HepG2 (cell line): Measurements from ENCODE around the gene GPR61. TPM values are rescaled to one million over a fixed set of nuclear protein-coding genes. Genes with fewer than 3 reads are reported as not detected.

Source experiments
- NFKB2 ChIP-seq: sonication (generic); formaldehyde crosslinking; IDR thresholded peaks from 2 replicates; pipeline ENCODE4 v1.4.0; 2020; ENCODE audit warnings: missing genetic modification reagents, borderline replicate concordance
- ZBTB4 ChIP-seq: sonication (generic); formaldehyde crosslinking; IDR thresholded peaks from 2 replicates; pipeline ENCODE4 v1.4.0; 2020; ENCODE audit warnings: missing genetic modification reagents, mild to moderate bottlenecking, borderline replicate concordance
- ZBTB46 ChIP-seq: sonication (generic); formaldehyde crosslinking; IDR thresholded peaks from 2 replicates; pipeline ENCODE4 v1.4.0; 2020; ENCODE audit warnings: mild to moderate bottlenecking, missing genetic modification reagents, borderline replicate concordance
- ZNF567 ChIP-seq: sonication (generic); formaldehyde crosslinking; IDR thresholded peaks from 2 replicates; pipeline ENCODE4 v1.8.1; 2023; ENCODE audit warnings: mild to moderate bottlenecking, missing genetic modification reagents, borderline replicate concordance
- ZNF770 ChIP-seq: sonication (generic); formaldehyde crosslinking; IDR thresholded peaks from 2 replicates; pipeline ENCODE4 v1.5.0; 2020; ENCODE audit warnings: mild to moderate bottlenecking, missing genetic modification reagents
- polyA plus RNA-seq, 8 experiments: library from polyadenylated mRNA; depleted of rRNA in 3 of 8; stranded (reverse) in 7 of 8; unstranded in 1 of 8; fragments of >200 nt; fragmentation: Illumina TruSeq in 4 of 8; extraction: Trizol in 4 of 8; gene quantifications; 2 replicates each; pipeline versions ENCODE4 v1.2.1 to v1.2.3, GENCODE V29; 2011 to 2016; ENCODE audit warnings: low read depth in 4 of 8, missing spikeins in 1 of 8, mixed read lengths in 1 of 8; ENCODE audit not compliant: insufficient read depth in 1 of 8
- total RNA-seq, 5 experiments: library from RNA; depleted of rRNA; stranded (reverse); fragments of >200 nt; fragmentation: Illumina TruSeq; extraction: Trizol; gene quantifications; 2 replicates each; pipeline ENCODE4 v1.2.3, GENCODE V29; 2016; ENCODE audit warnings: low read depth in 1 of 5

Gene GPR61
- total and polyA plus RNA-seq, 2 of the 13 experiments (the other 11 are each of a cell fraction or from before 2014, with no cell fraction given), result not detected

DNA sequence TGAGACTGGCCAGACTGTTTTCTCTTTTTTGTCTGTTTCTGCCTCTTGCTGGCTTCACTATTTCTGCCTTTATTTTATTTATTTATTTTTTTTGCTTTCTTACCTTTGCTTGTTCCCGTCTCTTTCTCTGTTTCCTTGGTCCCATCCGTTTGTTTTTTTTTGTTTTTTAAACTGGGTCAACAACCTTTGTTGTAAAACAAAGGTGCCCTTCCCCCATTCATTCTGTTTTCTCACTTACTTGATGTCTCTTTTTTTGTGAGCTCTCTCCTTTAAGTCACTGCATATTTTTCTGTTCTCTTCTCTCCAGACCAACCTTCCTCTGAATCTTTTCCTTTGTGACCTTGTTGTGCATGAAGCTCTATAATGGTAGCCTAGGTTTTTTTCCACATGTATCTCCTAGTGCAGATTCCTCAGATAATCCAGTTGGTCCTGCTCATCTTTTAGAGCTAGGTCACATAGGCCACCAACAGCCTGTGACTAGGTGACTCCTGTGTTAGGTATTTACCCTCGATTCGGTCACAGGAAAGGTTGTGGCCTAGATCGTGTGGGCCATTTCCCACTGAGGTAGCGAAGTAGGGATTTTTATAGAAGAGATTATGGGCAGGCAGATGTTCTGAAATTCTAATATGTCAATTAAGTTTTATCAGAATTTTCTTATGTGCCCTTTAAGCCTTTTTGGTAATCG lies 24.7 kb downstream of the GPR61 start (continued):
- TF ChIP-seq ZBTB46 (no peak), NFKB2 (CRISPR knock-in tag) (no peak), ZNF770 (CRISPR knock-in tag) (no peak), ZNF567 (CRISPR knock-in tag) (no peak), ZBTB4 (CRISPR knock-in tag) (no peak)
